ENCODE data around the gene LRRC25. TPM values are rescaled to one million over a fixed set of nuclear protein-coding genes. Genes with fewer than 3 reads are reported as not detected.

Gene LRRC25
- polyA plus RNA-seq, 2 of the 4 experiments (the other 2 are of a cell fraction) = not detected

GRCh38 chr19:18379803-18380747 lies 17.3 kb downstream of the LRRC25 start (continued):
- TF ChIP-seq CHD4 (IDR thresholded peaks at IDR 0.05; ENCODE audit: borderline replicate concordance) (no peak), TFCP2L1 (CRISPR knock-in tag; IDR thresholded peaks at IDR 0.05) (no peak), CBX2 (IDR thresholded peaks at IDR 0.05; ENCODE audit: borderline replicate concordance, low read depth) (no peak), REST (IDR thresholded peaks at IDR 0.05) (no peak), HOXA7 (CRISPR knock-in tag; IDR thresholded peaks at IDR 0.05) (peak; percentile 70; the same call in 1 of the 2 replicates), RARB (CRISPR knock-in tag; IDR thresholded peaks at IDR 0.05) (peak; percentile 60; the same call in 1 of the 2 replicates), POLR2A (IDR thresholded peaks at IDR 0.05; ENCODE audit: low read length) (no peak), RNF2 (IDR thresholded peaks at IDR 0.05; ENCODE audit: borderline replicate concordance, low read depth) (no peak), HES2 (IDR thresholded peaks at IDR 0.05) (no peak), ZC3H11A (IDR thresholded peaks at IDR 0.05) (no peak), ZSCAN20 (CRISPR knock-in tag; IDR thresholded peaks at IDR 0.05) (0 out of 2 replicates have a peak, but pooled peaks have one; percentile 64), SMC3 (IDR thresholded peaks at IDR 0.05) (peak; percentile 32; the same call in 1 of the 3 replicates), BHLHE40 (IDR thresholded peaks at IDR 0.05; ENCODE audit: low read depth, low read length) (peak; percentile 55; the same call in 1 of the 2 replicates), ESRRA (IDR thresholded peaks at IDR 0.05; ENCODE audit: borderline replicate concordance, low read length) (no peak), ZFP36 (IDR thresholded peaks at IDR 0.05; ENCODE audit: borderline replicate concordance, partially characterized antibody) (no peak), SREBF2 (IDR thresholded peaks at IDR 0.05) (no peak), POLR2AphosphoS2 (conservative IDR thresholded peaks at IDR 0.05; ENCODE audit: low read length) (no peak), CHD2 (IDR thresholded peaks at IDR 0.05; ENCODE audit: low read length, partially characterized antibody) (no peak), ELK1 (IDR thresholded peaks at IDR 0.05; ENCODE audit: low read depth, low read length) (no peak), JUNB (IDR thresholded peaks at IDR 0.05) (peak; percentile 71; the same call in 1 of the 2 replicates), CEBPB (IDR thresholded peaks at IDR 0.05) (peak in 1 of 2 experiments; percentile 71)
- TF ChIP-seq, protein P1, sequence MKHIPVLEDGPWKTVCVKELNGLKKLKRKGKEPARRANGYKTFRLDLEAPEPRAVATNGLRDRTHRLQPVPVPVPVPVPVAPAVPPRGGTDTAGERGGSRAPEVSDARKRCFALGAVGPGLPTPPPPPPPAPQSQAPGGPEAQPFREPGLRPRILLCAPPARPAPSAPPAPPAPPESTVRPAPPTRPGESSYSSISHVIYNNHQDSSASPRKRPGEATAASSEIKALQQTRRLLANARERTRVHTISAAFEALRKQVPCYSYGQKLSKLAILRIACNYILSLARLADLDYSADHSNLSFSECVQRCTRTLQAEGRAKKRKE (CRISPR knock-in tag; IDR thresholded peaks at IDR 0.05; ENCODE audit: low read depth) = no peak; the same call in 1 of the 2 replicates
- TF ChIP-seq, protein P2, sequence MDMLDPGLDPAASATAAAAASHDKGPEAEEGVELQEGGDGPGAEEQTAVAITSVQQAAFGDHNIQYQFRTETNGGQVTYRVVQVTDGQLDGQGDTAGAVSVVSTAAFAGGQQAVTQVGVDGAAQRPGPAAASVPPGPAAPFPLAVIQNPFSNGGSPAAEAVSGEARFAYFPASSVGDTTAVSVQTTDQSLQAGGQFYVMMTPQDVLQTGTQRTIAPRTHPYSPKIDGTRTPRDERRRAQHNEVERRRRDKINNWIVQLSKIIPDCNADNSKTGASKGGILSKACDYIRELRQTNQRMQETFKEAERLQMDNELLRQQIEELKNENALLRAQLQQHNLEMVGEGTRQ (IDR thresholded peaks at IDR 0.05) = no peak

Data from A549 (cell line).